Heart left ventricle (tissue), 16 donors: ENCODE measurements around the gene FAM43A. TPM values are rescaled to one million over a fixed set of nuclear protein-coding genes. Genes with fewer than 3 reads are reported as not detected.

Source experiments
- ATAC-seq, 4 donors: fragments of 200-7000 bp; cut with Tn5 transposase; one replicate each; pipeline ENCODE4 v1.9.1; 2020 to 2022; ENCODE audit warnings: moderate library complexity in 4 of 4, mild to moderate bottlenecking in 3 of 4, moderate number of reproducible peaks in 1 of 4
- DNase-seq, 5 donors: peaks; one replicate each; pipeline ENCODE4 v3.0.0-alpha.2; 2020
- H3K27ac ChIP-seq, 12 donors: fragments of 200-600 bp; sonication (generic) in 4 of 12; one replicate each; pipeline versions ENCODE4 v1.5.0 to v1.8.0; 2016 to 2022; ENCODE audit warnings: mild to moderate bottlenecking in 2 of 12
- H3K27me3 ChIP-seq, 9 donors: fragments of 200-600 bp; sonication (generic) in 2 of 9; one replicate each; pipeline versions ENCODE4 v1.5.1 to v1.8.0; 2016 to 2022; ENCODE audit warnings: mild to moderate bottlenecking in 3 of 9
- H3K36me3 ChIP-seq, 9 donors: fragments of 200-600 bp; sonication (generic) in 2 of 9; one replicate each; pipeline versions ENCODE4 v1.5.0 to v1.8.0; 2018 to 2022; ENCODE audit warnings: mild to moderate bottlenecking in 2 of 9
- H3K4me1 ChIP-seq, 12 donors: fragments of 200-600 bp; sonication (generic) in 4 of 12; one replicate each; pipeline versions ENCODE4 v1.5.0 to v1.8.0; 2016 to 2022; ENCODE audit warnings: mild to moderate bottlenecking in 3 of 12
- H3K4me3 ChIP-seq, 12 donors: fragments of 200-600 bp; sonication (generic) in 4 of 12; one replicate each; pipeline versions ENCODE4 v1.5.0 to v1.8.0; 2017 to 2022; ENCODE audit warnings: mild to moderate bottlenecking in 9 of 12, moderate library complexity in 4 of 12
- H3K9me3 ChIP-seq, 12 donors: fragments of 200-600 bp; sonication (generic) in 4 of 12; one replicate each; pipeline versions ENCODE4 v1.5.0 to v1.8.0; 2016 to 2022; ENCODE audit warnings: mild to moderate bottlenecking in 1 of 12
- CTCF ChIP-seq, 12 donors: fragments of 200-600 bp; sonication (generic) in 4 of 12; IDR thresholded peaks; one replicate each; pipeline versions ENCODE4 v1.5.0 to v1.8.0; 2018 to 2022; ENCODE audit warnings: antibody characterized with exemption in 12 of 12, mild to moderate bottlenecking in 5 of 12
- POLR2A ChIP-seq, 2 donors: fragments of 450-650 bp; IDR thresholded peaks; one replicate each; pipeline ENCODE4 v1.6.1; 2017; ENCODE audit warnings: antibody characterized with exemption in 2 of 2, mild to moderate bottlenecking in 2 of 2, moderate library complexity in 2 of 2
- WGBS, 4 donors: extraction: QIAGEN DNeasy Blood & Tissue Kit in 2 of 4; methylation state at CpG; one replicate each; pipeline versions ENCODE4 v1.1.5 to v1.1.7; 2013 to 2018; 5-methylcytosine and 5-hydroxymethylcytosine counted together
- intact Hi-C, 10 donors: fragments of 100-400 bp; cut with DNase I; formaldehyde crosslinking; loops; one replicate each; pipeline versions ENCODE4 v1.11.1 to v1.14.2; 2022
- polyA plus RNA-seq, 2 donors: library from polyadenylated mRNA; stranded (reverse); fragments of 200-250 nt; gene quantifications; one replicate each; pipeline ENCODE4 v1.2.3, GENCODE V29; 2013
- total RNA-seq, 9 donors: library from RNA; depleted of rRNA in 2 of 9; stranded (reverse); fragments of >200 nt in 2 of 9; fragmentation: NEBNext Ultra II Directional in 3 of 9; extraction: Animal tissue kit (Norgen Biotek cat#: 25700) in 3 of 9; gene quantifications; one replicate each; pipeline versions ENCODE4 v1.1.0 to v1.2.4, GENCODE V29; 2016 to 2023
- donor health status: ischemic (EF 13 %, LVEDD 7.1; RV severe dilation, severe dysfunction).
- donor health status: healthy with polysubstance abuse.
- donor health status: DM: no; HTN: yes; CAD: no.
- donor health status: DM: no; HTN: no; CAD: no.
- donor health status: ischemic (EF 25% LVEDD 6.9; RV normal size, moderate dysfunction).
- donor health status: ischemic (EF 25% LVEDD 5.7; RV mildly dilated, moderate dysfunction).
- donor health status: healthy.
- donor health status: DM: yes; HTN: yes; CAD: no.
- donor health status: ischemic (EF 35%, LVEDD 5.7; RV mildly dilated, moderate dysfunction).
- donor health status: nonischemic (EF 11% LVEDD 7.7; RV severe dilation, severe dysfunction).
- donor health status: DM: yes; HTN: yes; CAD: no.
- donor health status: PGD.
- donor health status: ischemic (EF 29% LVEDD 5.4; RV normal size, mild dysfunction).
- donor health status: nonischemic (EF 23%, LVEDD 6.1; RV moderate dilation, normal function).

The FAM43A gene
- total and polyA plus RNA-seq, 11 donors: 7.5 to 34.8 (median 15.5) TPM

GRCh38 chr3:194731506-194732073 is 45.9 kb downstream of the FAM43A start:
- no peak for ATAC-seq
- Histone ChIP-seq H3K9me3 (peaks cover 0 to 18% (median 2%) of the 10 kb centered on the region in 12 donors), H3K27me3 (peaks cover 0 to 6% (median 0%) of the 10 kb centered on the region in 9 donors), H3K4me1 (no peaks in the 10 kb centered on the region), H3K36me3 (no peaks in the 10 kb centered on the region), H3K4me3 (no peak overlapping the region), H3K27ac (no peak overlapping the region)
- DNase-seq: no peak
- intact Hi-C loops: no loop called here
- WGBS, 4 donors: 91 to 96% (median 96%) methylated on average over 5 of the region's 5 CpGs
- TF ChIP-seq POLR2A (IDR thresholded peaks at IDR 0.05) (no peak), CTCF (IDR thresholded peaks at IDR 0.05) (no peak)

- intact Hi-C loops: no loop called here
- H3K27ac ChIP-seq: no peak overlapping the region
- no peaks in the 10 kb centered on the region for H3K36me3 ChIP-seq
- DNase-seq: no peak
- TF ChIP-seq CTCF (IDR thresholded peaks at IDR 0.05): no peak
- no peak for TF ChIP-seq POLR2A (IDR thresholded peaks at IDR 0.05)
- H3K27me3 ChIP-seq: peaks cover 0 to 6% (median 0%) of the 10 kb centered on the region in 9 donors
- WGBS, 4 donors: 71 to 85% (median 78%) methylated on average over 4 of the region's 4 CpGs
- H3K4me3 ChIP-seq: no peak overlapping the region
- H3K9me3 ChIP-seq: peaks cover 0 to 18% (median 2%) of the 10 kb centered on the region in 12 donors
- no peak for ATAC-seq
- peaks cover 0 to 8% (median under 1%) of the 10 kb centered on the region in 12 donors for H3K4me1 ChIP-seq
Observed at GRCh38 chr3:194732617-194733016, 46.9 kb downstream of the FAM43A start.

DNA sequence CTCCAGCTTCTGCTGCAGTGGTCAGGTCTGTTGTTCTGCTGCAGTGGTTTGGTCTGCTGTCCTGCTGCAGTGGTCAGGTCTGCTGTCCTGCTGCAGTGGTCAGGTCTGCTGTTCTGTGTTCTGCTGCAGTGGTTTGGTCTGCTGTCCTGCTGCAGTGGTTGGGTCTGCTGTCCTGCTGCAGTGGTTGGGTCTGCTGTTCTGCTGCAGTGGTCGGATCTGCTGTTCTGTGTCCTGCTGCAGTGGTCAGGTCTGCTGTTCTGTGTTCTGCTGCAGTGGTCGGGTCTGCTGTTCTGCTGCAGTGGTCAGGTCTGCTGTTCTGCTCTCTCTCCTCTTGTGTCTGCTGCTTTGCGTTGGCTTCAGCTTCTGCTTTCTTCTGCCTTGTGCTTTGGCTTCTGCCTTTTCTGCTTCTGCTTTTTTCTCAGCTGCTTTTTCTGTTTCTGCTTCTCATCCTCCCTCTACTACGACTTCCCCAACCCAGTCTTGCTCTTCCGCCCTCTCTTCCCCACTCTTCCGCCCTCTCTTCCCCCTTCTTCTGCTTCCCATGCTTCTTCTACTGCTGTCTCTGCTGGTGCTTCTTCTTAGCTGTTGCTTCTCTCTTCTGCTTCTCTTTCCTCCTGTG is 50.7 kb downstream of the FAM43A start:
- Histone ChIP-seq H3K4me1 (peaks cover 0 to 39% (median 22%) of the 10 kb centered on the region in 12 donors), H3K36me3 (no peaks in the 10 kb centered on the region), H3K4me3 (no peak overlapping the region), H3K9me3 (peaks cover 0 to 20% (median 2%) of the 10 kb centered on the region in 12 donors), H3K27me3 (no peaks in the 10 kb centered on the region), H3K27ac (peak overlapping the region in 1 of 12 donors; percentile 53)
- DNase-seq (no peak), ATAC-seq (no peak)
- TF ChIP-seq CTCF (IDR thresholded peaks at IDR 0.05) (no peak), POLR2A (IDR thresholded peaks at IDR 0.05) (no peak)
- intact Hi-C loops: loop anchor here in 1 of 10 donors (5.0 kb wide), 1 partner anchor 44 kb away; no protein-coding TSS in a partner anchor
- 80 to 86% (median 83%) methylated on average over 6 of the region's 6 CpGs for WGBS, 4 donors

GRCh38 chr3:194736896-194737600 is 51.4 kb downstream of the FAM43A start:
- Histone ChIP-seq H3K27me3 (no peaks in the 10 kb centered on the region), H3K9me3 (peaks cover 0 to 20% (median 2%) of the 10 kb centered on the region in 12 donors), H3K36me3 (no peaks in the 10 kb centered on the region), H3K4me1 (peaks cover 0 to 41% (median 22%) of the 10 kb centered on the region in 12 donors), H3K4me3 (no peak overlapping the region), H3K27ac (peak overlapping the region in 1 of 12 donors; percentile 53)
- TF ChIP-seq CTCF (IDR thresholded peaks at IDR 0.05): no peak
- TF ChIP-seq POLR2A (IDR thresholded peaks at IDR 0.05): no peak
- DNase-seq (no peak), ATAC-seq (no peak)
- intact Hi-C loops: loop anchor here in 1 of 10 donors (5.0 kb wide), 1 partner anchor 45 kb away; no protein-coding TSS in a partner anchor
- 73 to 79% (median 76%) methylated on average over 7 of the region's 7 CpGs for WGBS, 4 donors
